HEK293 (cell line): ENCODE measurements around the gene ELAC1.

ENCODE experiments used
- CTCF ChIA-PET: fragments of 350-600 bp; formaldehyde crosslinking; extraction: SDS; loops from one replicate; lab custom pipeline; 2021; ENCODE audit warnings: antibody characterized with exemption; lab: Yijun Ruan, JAX
- POLR2A ChIA-PET: fragments of 300-600 bp; formaldehyde crosslinking; extraction: SDS; loops from one replicate; lab custom pipeline; 2020; ENCODE audit warnings: antibody characterized with exemption, inconsistent platforms; lab: Yijun Ruan, JAX
- H3K27ac ChIP-seq: fragments of 200-500 bp; sonication (Bioruptor generic); 2 replicates; pipeline ENCODE4 v1.5.1; 2014; ENCODE audit warnings: low read depth, low read length, control low read depth, inconsistent platforms; ENCODE audit errors: extremely low read depth
- H3K36me3 ChIP-seq, 2 experiments: fragments of 200-500 bp in 1 of 2; sonication (Bioruptor generic) in 1 of 2; 1 replicate in 1 of 2; 2 replicates in 1 of 2; pipeline ENCODE4 v1.5.1; 2014 to 2017; ENCODE audit warnings: inconsistent platforms in 2 of 2, low read length in 2 of 2; ENCODE audit not compliant: control insufficient read depth in 2 of 2, insufficient read depth in 1 of 2
- H3K4me1 ChIP-seq: fragments of 200-500 bp; sonication (Bioruptor generic); 2 replicates; pipeline ENCODE4 v1.5.1; 2014; ENCODE audit warnings: mild to moderate bottlenecking, low read length, inconsistent platforms; ENCODE audit not compliant: control insufficient read depth, insufficient read depth
- H3K4me3 ChIP-seq: 2 replicates; pipeline ENCODE4 v1.5.1; 2011; ENCODE audit warnings: low read depth, mild to moderate bottlenecking, control low read depth, low read length, moderate library complexity
- H3K9me3 ChIP-seq: fragments of 200-500 bp; sonication (Bioruptor generic); 2 replicates; pipeline ENCODE4 v1.5.1; 2014; ENCODE audit warnings: low read depth, low read length, inconsistent platforms; ENCODE audit not compliant: control insufficient read depth, insufficient read depth
- BCL11B ChIP-seq: fragments of 450-650 bp; formaldehyde crosslinking; IDR thresholded peaks from 2 replicates; pipeline ENCODE4 v1.5.1; 2016; ENCODE audit warnings: low read depth, missing biosample characterization, missing genetic modification characterization
- GFI1B ChIP-seq: fragments of 450-650 bp; formaldehyde crosslinking; IDR thresholded peaks from 2 replicates; pipeline ENCODE4 v1.5.1; 2016; ENCODE audit warnings: missing biosample characterization, missing genetic modification characterization
- HOXD13 ChIP-seq: sonication (generic); formaldehyde crosslinking; IDR thresholded peaks from 2 replicates; pipeline ENCODE4 v1.8.0; 2022; ENCODE audit warnings: missing genetic modification reagents, borderline replicate concordance
- SP7 ChIP-seq: fragments of 450-650 bp; formaldehyde crosslinking; IDR thresholded peaks from 2 replicates; pipeline ENCODE4 v1.5.1; 2016; ENCODE audit warnings: missing biosample characterization, missing genetic modification characterization
- ZBTB17 ChIP-seq: fragments of 450-650 bp; formaldehyde crosslinking; IDR thresholded peaks from 2 replicates; pipeline ENCODE4 v1.5.1; 2016; ENCODE audit warnings: missing biosample characterization, missing genetic modification characterization
- ZBTB26 ChIP-seq: fragments of 450-650 bp; formaldehyde crosslinking; optimal IDR thresholded peaks from 2 replicates; pipeline ENCODE3; 2016; ENCODE audit warnings: missing biosample characterization, mild to moderate bottlenecking, missing genetic modification characterization
- ZFP37 ChIP-seq: fragments of 450-650 bp; formaldehyde crosslinking; IDR thresholded peaks from 2 replicates; pipeline ENCODE4 v1.5.1; 2016; ENCODE audit warnings: missing biosample characterization, missing genetic modification characterization
- ZNF114 ChIP-seq: fragments of 450-650 bp; formaldehyde crosslinking; IDR thresholded peaks from 2 replicates; pipeline ENCODE4 v1.5.0; 2017; ENCODE audit warnings: missing biosample characterization, missing genetic modification characterization
- ZNF155 ChIP-seq: fragments of 450-650 bp; formaldehyde crosslinking; IDR thresholded peaks from 2 replicates; pipeline ENCODE4 v1.5.1; 2016; ENCODE audit warnings: missing biosample characterization, missing genetic modification characterization
- ZNF24 ChIP-seq: fragments of 450-650 bp; formaldehyde crosslinking; IDR thresholded peaks from 2 replicates; pipeline ENCODE4 v1.5.1; 2016; ENCODE audit warnings: missing biosample characterization, missing genetic modification characterization
- ZNF354C ChIP-seq: fragments of 450-650 bp; formaldehyde crosslinking; IDR thresholded peaks from 2 replicates; pipeline ENCODE4 v1.5.1; 2016; ENCODE audit warnings: missing biosample characterization, missing genetic modification characterization, low read depth, borderline replicate concordance
- ZNF510 ChIP-seq: fragments of 450-650 bp; formaldehyde crosslinking; IDR thresholded peaks from 2 replicates; pipeline ENCODE4 v1.5.1; 2018; ENCODE audit warnings: mild to moderate bottlenecking, missing genetic modification characterization, missing biosample characterization; ENCODE audit not compliant: insufficient replicate concordance
- ZNF664 ChIP-seq: fragments of 450-650 bp; formaldehyde crosslinking; IDR thresholded peaks from 2 replicates; pipeline ENCODE4 v1.5.1; 2016; ENCODE audit warnings: missing biosample characterization, missing genetic modification characterization
- ZSCAN18 ChIP-seq: fragments of 450-650 bp; formaldehyde crosslinking; IDR thresholded peaks from 2 replicates; pipeline ENCODE4 v1.5.1; 2016; ENCODE audit warnings: missing biosample characterization, missing genetic modification characterization
- ZSCAN30 ChIP-seq: fragments of 450-650 bp; IDR thresholded peaks from 2 replicates; pipeline ENCODE4 v1.5.1; 2018; ENCODE audit warnings: missing biosample characterization, mild to moderate bottlenecking, missing genetic modification characterization, moderate library complexity
- TF ChIP-seq, protein P1 (sequence below): fragments of 450-650 bp; formaldehyde crosslinking; IDR thresholded peaks from 2 replicates; pipeline ENCODE4 v1.5.1; 2016; ENCODE audit warnings: missing biosample characterization, missing genetic modification characterization
- TF ChIP-seq, protein P2 (sequence below): IDR thresholded peaks from 2 replicates; pipeline ENCODE4 v1.6.1; 2011; ENCODE audit warnings: mild to moderate bottlenecking, low read depth, low read length, borderline replicate concordance
- TF ChIP-seq, protein P3 (sequence below): fragments of 450-650 bp; formaldehyde crosslinking; IDR thresholded peaks from 2 replicates; pipeline ENCODE4 v1.5.0; 2017; ENCODE audit warnings: missing biosample characterization, missing genetic modification characterization, borderline replicate concordance
- TF ChIP-seq, protein P4 (sequence below): fragments of 450-650 bp; formaldehyde crosslinking; IDR thresholded peaks from 2 replicates; pipeline ENCODE4 v1.5.1; 2016; ENCODE audit warnings: missing biosample characterization, missing genetic modification characterization

The ELAC1 gene

DNA sequence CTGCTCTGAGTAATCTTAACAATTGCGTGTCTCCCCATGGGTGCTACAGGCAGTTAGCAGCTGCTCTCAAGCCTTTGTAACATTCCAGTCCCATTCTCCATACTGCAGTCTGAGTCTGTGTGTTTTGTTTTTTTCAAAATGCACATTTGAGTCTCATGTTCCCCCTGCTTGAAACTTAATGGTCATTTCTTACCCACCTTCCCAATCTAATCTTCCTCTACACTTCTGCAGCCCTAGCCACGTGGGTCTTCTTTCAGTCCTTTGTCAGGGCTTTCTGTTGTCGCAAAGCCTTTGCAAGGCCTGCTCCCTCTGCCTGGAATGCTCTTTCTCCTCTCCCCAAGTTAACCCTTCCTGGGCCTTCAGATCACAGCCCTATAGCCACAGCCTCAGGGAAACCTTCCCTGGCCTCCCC is 24.5 kb downstream of the ELAC1 start:
- Histone ChIP-seq H3K27ac (no peak overlapping the region), H3K36me3 (no peaks in the 10 kb centered on the region), H3K4me1 (no peaks in the 10 kb centered on the region), H3K4me3 (no peak overlapping the region), H3K9me3 (no peaks in the 10 kb centered on the region)
- CTCF ChIA-PET = no interaction called here
- TF ChIP-seq ZNF354C (tag by site-specific recombination) = no peak
- no peak for TF ChIP-seq SP7 (tag by site-specific recombination)
- no peak for TF ChIP-seq GFI1B (tag by site-specific recombination)
- no peak for TF ChIP-seq ZNF24 (tag by site-specific recombination)
- TF ChIP-seq ZNF664 = no peak
- TF ChIP-seq, protein P1, sequence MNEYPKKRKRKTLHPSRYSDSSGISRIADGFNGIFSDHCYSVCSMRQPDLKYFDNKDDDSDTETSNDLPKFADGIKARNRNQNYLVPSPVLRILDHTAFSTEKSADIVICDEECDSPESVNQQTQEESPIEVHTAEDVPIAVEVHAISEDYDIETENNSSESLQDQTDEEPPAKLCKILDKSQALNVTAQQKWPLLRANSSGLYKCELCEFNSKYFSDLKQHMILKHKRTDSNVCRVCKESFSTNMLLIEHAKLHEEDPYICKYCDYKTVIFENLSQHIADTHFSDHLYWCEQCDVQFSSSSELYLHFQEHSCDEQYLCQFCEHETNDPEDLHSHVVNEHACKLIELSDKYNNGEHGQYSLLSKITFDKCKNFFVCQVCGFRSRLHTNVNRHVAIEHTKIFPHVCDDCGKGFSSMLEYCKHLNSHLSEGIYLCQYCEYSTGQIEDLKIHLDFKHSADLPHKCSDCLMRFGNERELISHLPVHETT = no peak
- no peak for TF ChIP-seq ZFP37
- TF ChIP-seq ZNF510 (tag by site-specific recombination) = no peak
- no peak for TF ChIP-seq ZBTB17 (tag by site-specific recombination)
- TF ChIP-seq ZNF114 = no peak
- TF ChIP-seq, protein P2, sequence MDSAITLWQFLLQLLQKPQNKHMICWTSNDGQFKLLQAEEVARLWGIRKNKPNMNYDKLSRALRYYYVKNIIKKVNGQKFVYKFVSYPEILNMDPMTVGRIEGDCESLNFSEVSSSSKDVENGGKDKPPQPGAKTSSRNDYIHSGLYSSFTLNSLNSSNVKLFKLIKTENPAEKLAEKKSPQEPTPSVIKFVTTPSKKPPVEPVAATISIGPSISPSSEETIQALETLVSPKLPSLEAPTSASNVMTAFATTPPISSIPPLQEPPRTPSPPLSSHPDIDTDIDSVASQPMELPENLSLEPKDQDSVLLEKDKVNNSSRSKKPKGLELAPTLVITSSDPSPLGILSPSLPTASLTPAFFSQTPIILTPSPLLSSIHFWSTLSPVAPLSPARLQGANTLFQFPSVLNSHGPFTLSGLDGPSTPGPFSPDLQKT = no peak
- TF ChIP-seq BCL11B (tag by site-specific recombination) = no peak
- TF ChIP-seq ZBTB26 (tag by site-specific recombination) = no peak
- TF ChIP-seq ZNF155 (tag by site-specific recombination) = no peak
- TF ChIP-seq ZSCAN18 (tag by site-specific recombination) = no peak
- no peak for TF ChIP-seq ZSCAN30 (tag by site-specific recombination)
- no peak for TF ChIP-seq HOXD13 (CRISPR knock-in tag)
- TF ChIP-seq, protein P3, sequence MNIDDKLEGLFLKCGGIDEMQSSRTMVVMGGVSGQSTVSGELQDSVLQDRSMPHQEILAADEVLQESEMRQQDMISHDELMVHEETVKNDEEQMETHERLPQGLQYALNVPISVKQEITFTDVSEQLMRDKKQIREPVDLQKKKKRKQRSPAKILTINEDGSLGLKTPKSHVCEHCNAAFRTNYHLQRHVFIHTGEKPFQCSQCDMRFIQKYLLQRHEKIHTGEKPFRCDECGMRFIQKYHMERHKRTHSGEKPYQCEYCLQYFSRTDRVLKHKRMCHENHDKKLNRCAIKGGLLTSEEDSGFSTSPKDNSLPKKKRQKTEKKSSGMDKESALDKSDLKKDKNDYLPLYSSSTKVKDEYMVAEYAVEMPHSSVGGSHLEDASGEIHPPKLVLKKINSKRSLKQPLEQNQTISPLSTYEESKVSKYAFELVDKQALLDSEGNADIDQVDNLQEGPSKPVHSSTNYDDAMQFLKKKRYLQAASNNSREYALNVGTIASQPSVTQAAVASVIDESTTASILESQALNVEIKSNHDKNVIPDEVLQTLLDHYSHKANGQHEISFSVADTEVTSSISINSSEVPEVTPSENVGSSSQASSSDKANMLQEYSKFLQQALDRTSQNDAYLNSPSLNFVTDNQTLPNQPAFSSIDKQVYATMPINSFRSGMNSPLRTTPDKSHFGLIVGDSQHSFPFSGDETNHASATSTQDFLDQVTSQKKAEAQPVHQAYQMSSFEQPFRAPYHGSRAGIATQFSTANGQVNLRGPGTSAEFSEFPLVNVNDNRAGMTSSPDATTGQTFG (tag by site-specific recombination) = no peak
- TF ChIP-seq, protein P4, sequence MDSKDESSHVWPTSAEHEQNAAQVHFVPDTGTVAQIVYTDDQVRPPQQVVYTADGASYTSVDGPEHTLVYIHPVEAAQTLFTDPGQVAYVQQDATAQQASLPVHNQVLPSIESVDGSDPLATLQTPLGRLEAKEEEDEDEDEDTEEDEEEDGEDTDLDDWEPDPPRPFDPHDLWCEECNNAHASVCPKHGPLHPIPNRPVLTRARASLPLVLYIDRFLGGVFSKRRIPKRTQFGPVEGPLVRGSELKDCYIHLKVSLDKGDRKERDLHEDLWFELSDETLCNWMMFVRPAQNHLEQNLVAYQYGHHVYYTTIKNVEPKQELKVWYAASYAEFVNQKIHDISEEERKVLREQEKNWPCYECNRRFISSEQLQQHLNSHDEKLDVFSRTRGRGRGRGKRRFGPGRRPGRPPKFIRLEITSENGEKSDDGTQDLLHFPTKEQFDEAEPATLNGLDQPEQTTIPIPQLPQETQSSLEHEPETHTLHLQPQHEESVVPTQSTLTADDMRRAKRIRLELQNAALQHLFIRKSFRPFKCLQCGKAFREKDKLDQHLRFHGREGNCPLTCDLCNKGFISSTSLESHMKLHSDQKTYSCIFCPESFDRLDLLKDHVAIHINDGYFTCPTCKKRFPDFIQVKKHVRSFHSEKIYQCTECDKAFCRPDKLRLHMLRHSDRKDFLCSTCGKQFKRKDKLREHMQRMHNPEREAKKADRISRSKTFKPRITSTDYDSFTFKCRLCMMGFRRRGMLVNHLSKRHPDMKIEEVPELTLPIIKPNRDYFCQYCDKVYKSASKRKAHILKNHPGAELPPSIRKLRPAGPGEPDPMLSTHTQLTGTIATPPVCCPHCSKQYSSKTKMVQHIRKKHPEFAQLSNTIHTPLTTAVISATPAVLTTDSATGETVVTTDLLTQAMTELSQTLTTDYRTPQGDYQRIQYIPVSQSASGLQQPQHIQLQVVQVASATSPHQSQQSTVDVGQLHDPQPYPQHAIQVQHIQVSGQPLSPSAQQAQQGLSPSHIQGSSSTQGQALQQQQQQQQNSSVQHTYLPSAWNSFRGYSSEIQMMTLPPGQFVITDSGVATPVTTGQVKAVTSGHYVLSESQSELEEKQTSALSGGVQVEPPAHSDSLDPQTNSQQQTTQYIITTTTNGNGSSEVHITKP (tag by site-specific recombination) = no peak
- POLR2A ChIA-PET = no interaction called here
